IMR-90 (cell line): ENCODE data around the gene COL5A2. TPM values are rescaled to one million over a fixed set of nuclear protein-coding genes. Genes with fewer than 3 reads are reported as not detected.

ENCODE experiments used
- ATAC-seq: fragments of 200-7000 bp; cut with Tn5 transposase; 2 replicates; pipeline ENCODE4 v1.9.1; 2020; ENCODE audit warnings: low read depth, mild to moderate bottlenecking, moderate library complexity
- BruUV-seq: library from RNA; stranded (reverse); fragments of 400-500 nt; replicated peaks from 2 replicates; lab custom pipeline; 2021; lab: Mats Ljungman, UMichigan
- CTCF ChIA-PET: fragments of 300-600 bp; formaldehyde crosslinking; extraction: SDS; loops from one replicate; lab custom pipeline; 2021; ENCODE audit warnings: antibody characterized with exemption; lab: Yijun Ruan, JAX
- POLR2A ChIA-PET: fragments of 300-600 bp; sonication (Branson Sonifier 250); formaldehyde crosslinking; loops from one replicate; lab custom pipeline; 2022; ENCODE audit warnings: antibody characterized with exemption; ENCODE audit not compliant: unreplicated experiment; lab: Charles Lee
- DNase-seq: peaks from one replicate; pipeline ENCODE4 v3.0.0; 2013
- H2AFZ ChIP-seq: replicated peaks from 2 replicates; pipeline ENCODE3; 2013; ENCODE audit warnings: low read length, mild to moderate bottlenecking; ENCODE audit not compliant: poor library complexity
- H2AK5ac ChIP-seq: 2 replicates; pipeline ENCODE4 v1.6.1; 2013; ENCODE audit warnings: low read depth, low read length, inconsistent platforms
- H2AK9ac ChIP-seq: replicated peaks from 2 replicates; pipeline ENCODE3; 2013; ENCODE audit warnings: mild to moderate bottlenecking, low read depth, low read length, moderate library complexity; ENCODE audit not compliant: poor library complexity
- H2BK120ac ChIP-seq: 2 replicates; pipeline ENCODE4 v1.6.1; 2013; ENCODE audit warnings: low read depth, low read length, inconsistent platforms
- H2BK15ac ChIP-seq: 3 replicates; pipeline ENCODE4 v1.6.1; 2013; ENCODE audit warnings: low read depth, low read length, inconsistent platforms
- H2BK20ac ChIP-seq: 2 replicates; pipeline ENCODE4 v1.6.1; 2013; ENCODE audit warnings: low read depth, mild to moderate bottlenecking, inconsistent platforms, low read length, moderate library complexity
- H2BK5ac ChIP-seq: 2 replicates; pipeline ENCODE4 v1.6.1; 2013; ENCODE audit warnings: mild to moderate bottlenecking, low read depth, low read length, inconsistent platforms; ENCODE audit not compliant: poor library complexity, severe bottlenecking
- H3K14ac ChIP-seq: replicated peaks from 2 replicates; pipeline ENCODE4 v1.6.1; 2013; ENCODE audit warnings: low read depth, low read length, inconsistent platforms
- H3K18ac ChIP-seq: 2 replicates; pipeline ENCODE4 v1.6.1; 2013; ENCODE audit warnings: low read depth, low read length, control low read depth
- H3K23ac ChIP-seq: 2 replicates; pipeline ENCODE4 v1.6.1; 2013; ENCODE audit warnings: low read depth, low read length, inconsistent platforms
- H3K27ac ChIP-seq: 2 replicates; pipeline ENCODE4 v1.5.1; 2013; ENCODE audit warnings: mild to moderate bottlenecking, control low read depth, low read length; ENCODE audit not compliant: insufficient read depth
- H3K27me3 ChIP-seq: 2 replicates; pipeline ENCODE4 v1.6.1; 2013; ENCODE audit warnings: low read length; ENCODE audit not compliant: control insufficient read depth, insufficient read depth
- H3K36me3 ChIP-seq: 2 replicates; pipeline ENCODE4 v1.6.1; 2013; ENCODE audit warnings: low read length, mixed read lengths; ENCODE audit not compliant: control insufficient read depth, insufficient read depth
- H3K4ac ChIP-seq: 2 replicates; pipeline ENCODE4 v1.6.1; 2013; ENCODE audit warnings: low read depth, low read length, inconsistent platforms
- H3K4me1 ChIP-seq: 2 replicates; pipeline ENCODE4 v1.6.1; 2013; ENCODE audit warnings: low read length, mixed read lengths; ENCODE audit not compliant: control insufficient read depth, insufficient read depth
- H3K4me2 ChIP-seq: 2 replicates; pipeline ENCODE4 v1.6.1; 2013; ENCODE audit warnings: low read depth, mild to moderate bottlenecking, control low read depth, low read length, moderate library complexity
- H3K4me3 ChIP-seq: 2 replicates; pipeline ENCODE4 v1.5.1; 2013; ENCODE audit warnings: low read depth, mild to moderate bottlenecking, control low read depth, low read length, moderate library complexity; ENCODE audit not compliant: insufficient read depth
- H3K56ac ChIP-seq: 2 replicates; pipeline ENCODE4 v1.6.1; 2013; ENCODE audit warnings: low read length, inconsistent platforms; ENCODE audit not compliant: insufficient read depth; ENCODE audit errors: extremely low read depth
- H3K79me1 ChIP-seq, 2 experiments: 2 replicates each; pipeline ENCODE4 v1.6.1; 2013; ENCODE audit warnings: low read length in 2 of 2, inconsistent platforms in 1 of 2, low read depth in 1 of 2
- H3K9ac ChIP-seq: 2 replicates; pipeline ENCODE4 v1.6.1; 2013; ENCODE audit warnings: low read depth, low read length, control low read depth
- H3K9me1 ChIP-seq: 2 replicates; pipeline ENCODE4 v1.6.1; 2013; ENCODE audit warnings: low read length, inconsistent platforms; ENCODE audit not compliant: insufficient read depth
- H3K9me3 ChIP-seq: 2 replicates; pipeline ENCODE4 v1.6.1; 2013; ENCODE audit warnings: low read length; ENCODE audit not compliant: control insufficient read depth, insufficient read depth
- H4K20me1 ChIP-seq: 2 replicates; pipeline ENCODE4 v1.6.1; 2013; ENCODE audit warnings: low read length, inconsistent platforms; ENCODE audit not compliant: insufficient read depth
- H4K5ac ChIP-seq: 2 replicates; pipeline ENCODE4 v1.6.1; 2013; ENCODE audit warnings: mild to moderate bottlenecking, low read depth, low read length, control low read depth
- H4K8ac ChIP-seq, 2 experiments: 2 replicates each; pipeline ENCODE4 v1.6.1; 2013; ENCODE audit warnings: low read depth in 2 of 2, low read length in 2 of 2, control low read depth in 1 of 2, inconsistent platforms in 1 of 2
- H4K91ac ChIP-seq: 2 replicates; pipeline ENCODE4 v1.6.1; 2013; ENCODE audit warnings: low read depth, low read length, inconsistent platforms; ENCODE audit not compliant: insufficient read depth
- BHLHE40 ChIP-seq: fragments of 150-350 bp; IDR thresholded peaks from 2 replicates; pipeline ENCODE4 v1.6.1; 2016; ENCODE audit warnings: mild to moderate bottlenecking, low read depth, low read length
- CEBPB ChIP-seq: IDR thresholded peaks from 2 replicates; pipeline ENCODE4 v1.6.1; 2012; ENCODE audit warnings: low read depth, low read length, improper control_type of control experiment
- CHD1 ChIP-seq: IDR thresholded peaks from 2 replicates; pipeline ENCODE4 v1.6.1; 2012; ENCODE audit warnings: low read depth, low read length, improper control_type of control experiment
- CTCF ChIP-seq: conservative IDR thresholded peaks from 2 replicates; pipeline ENCODE4 v1.5.1; 2012; ENCODE audit warnings: mild to moderate bottlenecking, low read depth, low read length, improper control_type of control experiment
- ELK1 ChIP-seq: fragments of 150-350 bp; IDR thresholded peaks from 2 replicates; pipeline ENCODE4 v1.6.1; 2016; ENCODE audit warnings: low read depth, mild to moderate bottlenecking, low read length, moderate library complexity, borderline replicate concordance
- FOS ChIP-seq: fragments of 150-350 bp; IDR thresholded peaks from 2 replicates; pipeline ENCODE4 v1.6.1; 2016; ENCODE audit warnings: low read depth, low read length
- MAFK ChIP-seq: IDR thresholded peaks from 2 replicates; pipeline ENCODE4 v1.6.1; 2012; ENCODE audit warnings: low read depth, low read length, improper control_type of control experiment
- MAZ ChIP-seq: IDR thresholded peaks from 2 replicates; pipeline ENCODE4 v1.6.1; 2012; ENCODE audit warnings: low read depth, mild to moderate bottlenecking, low read length, improper control_type of control experiment, moderate library complexity, borderline replicate concordance
- MXI1 ChIP-seq: IDR thresholded peaks from 2 replicates; pipeline ENCODE4 v1.6.1; 2012; ENCODE audit warnings: low read depth, mild to moderate bottlenecking, low read length, moderate library complexity, borderline replicate concordance
- NFE2L2 ChIP-seq: fragments of 150-350 bp; IDR thresholded peaks from 2 replicates; pipeline ENCODE4 v1.6.1; 2016; ENCODE audit warnings: low read depth, mild to moderate bottlenecking, low read length
- POLR2A ChIP-seq: IDR thresholded peaks from 2 replicates; pipeline ENCODE4 v1.6.1; 2012; ENCODE audit warnings: mild to moderate bottlenecking, low read depth, low read length
- RAD21 ChIP-seq: IDR thresholded peaks from 2 replicates; pipeline ENCODE4 v1.6.1; 2012; ENCODE audit warnings: low read length, improper control_type of control experiment
- RCOR1 ChIP-seq: IDR thresholded peaks from 2 replicates; pipeline ENCODE4 v1.6.1; 2012; ENCODE audit warnings: mild to moderate bottlenecking, low read length, improper control_type of control experiment; ENCODE audit not compliant: insufficient replicate concordance
- RFX5 ChIP-seq: IDR thresholded peaks from 2 replicates; pipeline ENCODE4 v1.8.0; 2012; ENCODE audit warnings: low read depth, mild to moderate bottlenecking, low read length, moderate library complexity
- SMC3 ChIP-seq: fragments of 150-350 bp; IDR thresholded peaks from 2 replicates; pipeline ENCODE4 v1.6.1; 2016; ENCODE audit warnings: low read depth, mild to moderate bottlenecking, antibody characterized with exemption, low read length, moderate library complexity
- USF2 ChIP-seq: fragments of 150-350 bp; IDR thresholded peaks from 2 replicates; pipeline ENCODE4 v1.6.1; 2017; ENCODE audit warnings: mild to moderate bottlenecking, antibody characterized with exemption, low read length, low read depth
- dilution Hi-C: fragments of 300-500 bp; cut with HindIII; formaldehyde crosslinking; loops from one replicate; pipeline ENCODE4 v1.14.3; 2018; ENCODE audit warnings: low sequenced_read_pairs; ENCODE audit not compliant: unreplicated experiment
- in situ Hi-C: fragments of 300-500 bp; cut with MboI; formaldehyde crosslinking; loops from 3 replicates; pipeline ENCODE4 v1.14.3; 2019; ENCODE audit warnings: low sequenced_read_pairs, inconsistent platforms, mixed read lengths
- intact Hi-C: fragments of 100-400 bp; cut with micrococcal nuclease; formaldehyde crosslinking; loops from 2 replicates; pipeline ENCODE4 v1.10.0; 2022
- polyA plus RNA-seq, 3 experiments: library from polyadenylated mRNA; depleted of rRNA; stranded (reverse); fragments of >200 nt; gene quantifications; 2 replicates each; pipeline ENCODE4 v1.2.3, GENCODE V29; 2012; ENCODE audit warnings: low replicate concordance in 1 of 3
- total RNA-seq: library from RNA; depleted of rRNA; stranded (reverse); fragments of >200 nt; gene quantifications from 2 replicates; pipeline ENCODE4 v1.2.3, GENCODE V29; 2012

Gene COL5A2
- total and polyA plus RNA-seq, 2 of the 4 experiments (the other 2 are of a cell fraction): 181 to 257 TPM

GRCh38 chr2:189118386-189118785 lies 61.2 kb downstream of the COL5A2 start:
- H2BK5ac ChIP-seq: peak overlapping the region; percentile 57
- H3K4ac ChIP-seq: no peak overlapping the region
- H3K27me3 ChIP-seq: no peaks in the 10 kb centered on the region
- BruUV-seq: no TSS peak
- H3K9ac ChIP-seq: no peak overlapping the region
- no peak overlapping the region for H2AK5ac ChIP-seq
- H3K36me3 ChIP-seq: peaks cover 1% of the 10 kb centered on the region; the same call in 1 of the 2 replicates
- no peaks in the 10 kb centered on the region for H3K9me3 ChIP-seq
- TF ChIP-seq FOS (no peak), POLR2A (no peak), MAZ (no peak), BHLHE40 (no peak), RCOR1 (no peak), CHD1 (no peak), ELK1 (no peak), NFE2L2 (no peak), CEBPB (no peak), USF2 (no peak), RFX5 (no peak), MAFK (no peak), SMC3 (no peak), MXI1 (no peak), RAD21 (no peak), CTCF (no peak)
- H3K4me2 ChIP-seq: no peak overlapping the region
- no peak overlapping the region for H3K4me3 ChIP-seq
- H2AK9ac ChIP-seq: no peak overlapping the region
- DNase-seq: no peak
- peaks cover 9% of the 10 kb centered on the region; the same call in 1 of the 2 replicates for H4K20me1 ChIP-seq
- no peak overlapping the region for H3K18ac ChIP-seq
- no peak for ATAC-seq
- intact Hi-C loops (loop anchor here (5.0 kb wide), 1 partner anchor 169 kb away; no protein-coding TSS in a partner anchor), in situ Hi-C loops (no loop called here), dilution Hi-C loops (no loop called here)
- no peak overlapping the region for H3K23ac ChIP-seq
- H3K14ac ChIP-seq: no peak overlapping the region
- no peak overlapping the region for H2BK20ac ChIP-seq
- H4K8ac ChIP-seq: no peak overlapping the region
- no peak overlapping the region for H3K56ac ChIP-seq
- no peak overlapping the region for H3K27ac ChIP-seq
- no peak overlapping the region for H4K91ac ChIP-seq
- no peak overlapping the region for H2BK120ac ChIP-seq
- H3K79me1 ChIP-seq: peaks cover 20 to 50% of the 10 kb centered on the region in 2 experiments
- H3K4me1 ChIP-seq: peaks cover 20% of the 10 kb centered on the region
- no peak overlapping the region for H2AFZ ChIP-seq
- no peak overlapping the region for H4K5ac ChIP-seq
- H2BK15ac ChIP-seq: no peak overlapping the region
- H3K9me1 ChIP-seq: peaks cover 8% of the 10 kb centered on the region
- ChIA-PET POLR2A (no interaction called here), CTCF (interaction anchor here (0.5 to 0.9 kb wide), 2 partner anchors 19 to 127 kb away, joined by 3 read pairs; no protein-coding TSS in a partner anchor)
